Activated T-helper 17 cell treated with anti-CD3 and anti-CD28 coated beads, Interleukin-2, amount 50 U/mL, for 72 hours (primary cell): ENCODE measurements around the gene CHD9NB. TPM values are rescaled to one million over a fixed set of nuclear protein-coding genes. Genes with fewer than 3 reads are reported as not detected.

Experiments
- ATAC-seq: fragments of 150-1000 bp; cut with Tn5 transposase; replicated peaks from 2 replicates; pipeline ENCODE4 v1.10.0; 2021; ENCODE audit warnings: mild to moderate bottlenecking, moderate library complexity
- H3K27ac Mint-ChIP-seq: one replicate; pipeline ENCODE4 v1.8.0; 2022; ENCODE audit warnings: mixed read lengths
- H3K27me3 Mint-ChIP-seq: one replicate; pipeline ENCODE4 v1.8.0; 2022; ENCODE audit warnings: mixed read lengths
- H3K36me3 Mint-ChIP-seq: one replicate; pipeline ENCODE4 v1.8.0; 2022; ENCODE audit warnings: low read depth, mild to moderate bottlenecking, mixed read lengths
- H3K4me1 Mint-ChIP-seq: one replicate; pipeline ENCODE4 v1.8.0; 2022; ENCODE audit warnings: mixed read lengths
- H3K4me3 Mint-ChIP-seq: one replicate; pipeline ENCODE4 v1.8.0; 2022; ENCODE audit warnings: mild to moderate bottlenecking, mixed read lengths
- H3K9me3 Mint-ChIP-seq: one replicate; pipeline ENCODE4 v1.8.0; 2022; ENCODE audit warnings: mixed read lengths
- total RNA-seq, 2 donors: library from RNA; stranded (reverse); gene quantifications; one replicate each; pipeline ENCODE4 v1.2.3, GENCODE V29; 2022

The CHD9NB gene
- 1 to 10 TPM; 1.4 to 2.0 TPM for total RNA-seq

GRCh38 chr16:53052519-53053501 is at the start of gene CHD9NB:
Gene CHD9NB, minus strand, starts transcription at chr16:53052897. Its CDS starts 8,739 bp downstream, at chr16:53044158.
- Mint-ChIP-seq H3K27ac (no peak within 1 kb of the TSS), H3K4me3 (peak within 1 kb of the TSS; percentile 54), H3K36me3 (no peaks in the 10 kb centered on the region), H3K9me3 (no peaks in the 10 kb centered on the region), H3K27me3 (no peaks in the 10 kb centered on the region), H3K4me1 (no peaks in the 10 kb centered on the region)
- ATAC-seq = peak; percentile 57

GRCh38 chr16:53100889-53101288 is 48.2 kb upstream of the CHD9NB start:
- no peaks in the 10 kb centered on the region for H3K27me3 Mint-ChIP-seq
- no peaks in the 10 kb centered on the region for H3K9me3 Mint-ChIP-seq
- H3K4me3 Mint-ChIP-seq = peak overlapping the region; percentile 79
- H3K36me3 Mint-ChIP-seq = no peaks in the 10 kb centered on the region
- peaks cover 5% of the 10 kb centered on the region for H3K4me1 Mint-ChIP-seq
- ATAC-seq = no peak
- H3K27ac Mint-ChIP-seq = no peak overlapping the region

DNA sequence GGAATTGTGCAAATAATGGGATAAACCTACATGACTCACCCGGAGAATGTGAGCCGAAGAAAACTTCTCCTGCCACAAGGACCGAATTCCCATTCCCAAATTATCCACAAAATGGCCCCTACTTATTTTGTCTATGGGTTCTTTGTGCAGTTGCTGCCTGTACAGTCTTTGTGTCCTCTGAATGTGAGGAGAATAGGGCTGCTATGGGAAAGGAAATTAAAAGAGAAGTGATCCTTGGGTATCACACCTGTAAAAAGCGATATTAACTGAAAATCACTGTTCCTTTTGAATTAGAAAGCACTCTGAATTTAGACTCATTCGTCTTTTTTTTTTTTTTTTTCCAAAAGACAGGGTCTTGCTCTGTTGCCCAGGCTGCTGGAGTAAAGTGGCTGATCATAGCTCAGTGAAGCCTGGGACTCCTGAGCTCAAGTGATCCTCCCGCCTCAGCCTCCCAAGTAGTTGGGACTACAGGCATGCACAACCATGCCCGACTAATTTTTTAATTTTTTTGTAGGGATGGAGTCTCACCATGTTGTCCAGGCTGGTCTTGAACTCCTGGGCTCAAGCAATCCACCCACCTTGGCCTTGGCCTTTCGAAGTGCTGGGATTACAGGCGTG is 47.5 kb upstream of the CHD9NB start:
- Mint-ChIP-seq H3K9me3 (no peaks in the 10 kb centered on the region), H3K4me3 (peak overlapping the region; percentile 79), H3K4me1 (peaks cover 5% of the 10 kb centered on the region), H3K36me3 (no peaks in the 10 kb centered on the region), H3K27me3 (no peaks in the 10 kb centered on the region), H3K27ac (no peak overlapping the region)
- no peak for ATAC-seq

GRCh38 chr16:53099318-53100130 is 46.8 kb upstream of the CHD9NB start:
- no peaks in the 10 kb centered on the region for H3K9me3 Mint-ChIP-seq
- no peaks in the 10 kb centered on the region for H3K36me3 Mint-ChIP-seq
- peaks cover 5% of the 10 kb centered on the region for H3K4me1 Mint-ChIP-seq
- ATAC-seq = peak; percentile 84
- peak overlapping the region; percentile 68 for H3K27ac Mint-ChIP-seq
- peak overlapping the region; percentile 79 for H3K4me3 Mint-ChIP-seq
- H3K27me3 Mint-ChIP-seq = no peaks in the 10 kb centered on the region

DNA sequence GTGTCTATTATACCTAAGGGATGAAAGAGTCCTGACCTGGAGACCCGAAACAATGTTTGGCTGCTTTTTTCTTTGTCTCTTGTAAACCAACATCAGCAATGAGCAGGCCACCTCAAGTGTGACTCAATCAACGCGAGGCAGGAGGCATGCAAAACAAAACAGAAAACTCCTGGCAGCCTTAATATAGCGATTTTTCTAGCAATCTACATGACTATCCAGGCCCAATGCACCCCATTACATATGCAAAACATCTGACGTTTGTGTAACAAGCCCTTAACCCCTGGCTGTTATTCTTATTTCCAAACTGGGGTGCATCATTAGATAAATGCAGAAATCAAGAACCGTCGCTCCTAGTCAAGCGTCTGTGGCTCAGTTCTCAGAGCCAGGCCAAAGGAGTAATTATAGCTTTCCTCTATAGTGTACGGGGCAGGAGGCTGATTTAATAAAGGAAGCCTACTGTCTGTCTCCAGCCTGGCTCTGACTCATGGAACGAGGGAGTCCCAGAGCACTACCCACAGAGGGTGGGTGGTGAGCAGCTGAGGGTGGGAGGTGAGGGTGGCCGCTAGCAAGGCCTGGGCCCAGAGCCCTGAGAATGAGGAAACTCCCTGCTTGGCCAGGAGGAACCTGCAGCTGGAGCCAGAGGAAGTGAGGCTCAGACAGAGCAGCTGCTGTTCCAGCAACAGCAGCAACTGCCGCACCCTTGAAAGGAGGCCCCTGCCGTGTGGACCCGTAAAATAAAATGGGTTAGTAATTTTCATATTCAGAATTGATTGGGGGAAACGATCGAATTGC is 46.0 kb upstream of the CHD9NB start:
- Mint-ChIP-seq H3K36me3 (no peaks in the 10 kb centered on the region), H3K4me3 (peak overlapping the region; percentile 79), H3K27me3 (no peaks in the 10 kb centered on the region), H3K9me3 (no peaks in the 10 kb centered on the region), H3K27ac (peak overlapping the region; percentile 68), H3K4me1 (peaks cover 5% of the 10 kb centered on the region)
- peak; percentile 55 for ATAC-seq

- H3K27me3 Mint-ChIP-seq = no peaks in the 10 kb centered on the region
- no peaks in the 10 kb centered on the region for H3K9me3 Mint-ChIP-seq
- peaks cover 5% of the 10 kb centered on the region for H3K4me1 Mint-ChIP-seq
- H3K27ac Mint-ChIP-seq = no peak overlapping the region
- no peaks in the 10 kb centered on the region for H3K36me3 Mint-ChIP-seq
- no peak overlapping the region for H3K4me3 Mint-ChIP-seq
- ATAC-seq = no peak
Measured at GRCh38 chr16:53097190-53097589, 44.5 kb upstream of the CHD9NB start.

DNA sequence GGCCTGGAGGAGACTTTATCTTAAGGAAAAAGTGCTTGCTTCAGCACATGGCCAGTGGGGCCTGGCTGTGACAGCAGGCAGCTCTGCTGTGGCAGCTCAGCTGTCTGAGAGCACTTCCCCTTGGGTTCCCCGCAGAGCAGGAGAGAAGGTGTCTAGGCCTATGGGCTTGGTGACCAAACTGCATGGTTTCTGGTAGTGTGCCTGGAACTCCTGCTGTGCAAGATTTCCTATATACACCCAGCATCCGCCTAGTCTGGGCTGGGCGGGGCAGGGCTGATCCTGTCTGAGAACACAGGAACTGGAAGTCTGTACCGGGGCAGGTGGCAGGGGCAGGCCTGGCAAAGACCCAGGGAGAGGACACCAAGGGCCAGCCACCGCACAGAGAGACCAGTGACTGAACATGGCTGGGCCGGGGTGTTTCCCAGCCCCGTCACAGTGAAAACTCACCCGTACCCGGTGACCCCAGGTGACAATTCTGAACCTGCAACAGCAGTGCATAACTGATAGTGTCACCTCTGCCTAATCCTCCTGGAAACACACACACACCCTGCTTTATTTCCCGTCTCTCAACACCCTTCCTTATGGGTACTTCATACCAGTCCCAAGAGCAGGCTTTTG is 41.4 kb upstream of the CHD9NB start:
- no peaks in the 10 kb centered on the region for H3K27me3 Mint-ChIP-seq
- ATAC-seq = no peak
- no peak overlapping the region for H3K4me3 Mint-ChIP-seq
- H3K27ac Mint-ChIP-seq = no peak overlapping the region
- no peaks in the 10 kb centered on the region for H3K36me3 Mint-ChIP-seq
- H3K4me1 Mint-ChIP-seq = peaks cover 10% of the 10 kb centered on the region
- no peaks in the 10 kb centered on the region for H3K9me3 Mint-ChIP-seq

DNA sequence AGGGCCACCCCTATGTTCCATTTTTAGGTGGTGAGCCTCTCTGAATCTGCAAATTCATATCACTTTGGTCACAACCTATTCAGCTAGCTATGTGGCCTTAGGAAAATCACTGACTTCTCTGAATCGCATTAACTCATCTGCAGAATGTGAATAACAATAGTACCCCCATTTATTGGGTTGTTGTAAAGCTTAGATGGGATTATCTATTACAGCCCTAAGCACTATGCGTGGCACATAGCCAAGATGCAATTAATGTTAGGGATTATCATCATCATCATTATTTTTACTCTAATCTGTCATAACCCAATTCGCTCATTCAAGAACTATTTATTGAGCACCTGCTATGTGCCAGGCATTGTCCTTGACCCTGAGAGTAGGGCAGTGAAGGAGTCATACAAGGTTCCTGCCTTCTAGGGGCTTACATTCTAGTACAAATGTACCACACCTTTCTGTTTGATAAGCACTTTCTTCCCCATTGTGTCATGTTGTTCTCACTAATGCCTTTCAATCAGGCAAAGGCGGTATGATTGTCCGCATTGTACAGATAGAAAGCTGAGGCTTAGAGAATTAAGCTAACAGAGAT is 40.6 kb upstream of the CHD9NB start:
- H3K9me3 Mint-ChIP-seq = no peaks in the 10 kb centered on the region
- H3K4me1 Mint-ChIP-seq = peaks cover 10% of the 10 kb centered on the region
- no peak overlapping the region for H3K27ac Mint-ChIP-seq
- no peaks in the 10 kb centered on the region for H3K36me3 Mint-ChIP-seq
- no peaks in the 10 kb centered on the region for H3K27me3 Mint-ChIP-seq
- ATAC-seq = no peak
- no peak overlapping the region for H3K4me3 Mint-ChIP-seq

GRCh38 chr16:53092284-53092683 is 39.6 kb upstream of the CHD9NB start:
- no peaks in the 10 kb centered on the region for H3K36me3 Mint-ChIP-seq
- H3K4me3 Mint-ChIP-seq = no peak overlapping the region
- no peaks in the 10 kb centered on the region for H3K9me3 Mint-ChIP-seq
- H3K27me3 Mint-ChIP-seq = no peaks in the 10 kb centered on the region
- H3K27ac Mint-ChIP-seq = no peak overlapping the region
- H3K4me1 Mint-ChIP-seq = peaks cover 8% of the 10 kb centered on the region
- ATAC-seq = no peak

DNA sequence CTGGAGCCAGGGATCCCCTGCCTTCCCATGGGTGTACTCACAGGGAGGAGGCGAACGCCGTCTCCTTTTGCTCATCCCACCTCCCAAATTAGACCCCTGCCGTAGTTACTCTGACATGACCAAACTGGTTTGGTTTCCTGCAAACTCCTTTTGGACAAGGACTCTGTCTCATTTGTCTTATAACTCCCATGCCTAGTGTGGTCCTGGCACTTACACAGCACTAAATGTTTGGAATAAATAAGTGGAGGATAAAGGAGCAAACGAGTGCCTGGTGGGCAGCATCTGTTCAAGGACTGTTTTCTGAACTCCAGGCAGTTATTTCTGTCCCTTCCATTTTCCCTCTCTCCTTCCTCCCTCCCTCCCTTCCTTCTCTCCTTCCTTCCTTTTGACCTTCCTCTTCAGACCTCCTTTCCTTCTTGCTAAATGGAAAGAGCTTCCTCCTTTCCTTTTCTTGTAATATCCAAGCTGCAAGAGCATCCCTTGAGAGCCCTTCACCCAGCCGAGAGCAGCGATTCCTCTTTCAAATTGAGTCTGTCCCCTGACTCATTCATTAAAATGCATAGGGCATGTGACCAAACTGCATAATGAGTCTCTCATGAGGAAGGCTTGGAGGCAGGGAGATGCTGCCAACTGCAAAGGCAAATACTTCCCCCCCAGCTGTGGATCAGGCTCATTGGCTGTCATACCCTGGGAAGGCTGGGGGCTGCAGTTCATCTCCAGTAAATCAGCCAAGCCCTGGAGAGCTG is 38.9 kb upstream of the CHD9NB start:
- no peaks in the 10 kb centered on the region for H3K9me3 Mint-ChIP-seq
- no peak overlapping the region for H3K27ac Mint-ChIP-seq
- H3K36me3 Mint-ChIP-seq = no peaks in the 10 kb centered on the region
- ATAC-seq = peak; percentile 87
- H3K4me1 Mint-ChIP-seq = peaks cover 5% of the 10 kb centered on the region
- no peak overlapping the region for H3K4me3 Mint-ChIP-seq
- H3K27me3 Mint-ChIP-seq = no peaks in the 10 kb centered on the region

GRCh38 chr16:53090591-53091411 is 38.1 kb upstream of the CHD9NB start:
- H3K27ac Mint-ChIP-seq = no peak overlapping the region
- H3K27me3 Mint-ChIP-seq = no peaks in the 10 kb centered on the region
- ATAC-seq = peak; percentile 59
- no peaks in the 10 kb centered on the region for H3K36me3 Mint-ChIP-seq
- peaks cover 5% of the 10 kb centered on the region for H3K4me1 Mint-ChIP-seq
- no peak overlapping the region for H3K4me3 Mint-ChIP-seq
- H3K9me3 Mint-ChIP-seq = no peaks in the 10 kb centered on the region

GRCh38 chr16:53090286-53090590 is 37.5 kb upstream of the CHD9NB start:
- H3K4me1 Mint-ChIP-seq = peaks cover 5% of the 10 kb centered on the region
- no peak overlapping the region for H3K4me3 Mint-ChIP-seq
- H3K27me3 Mint-ChIP-seq = no peaks in the 10 kb centered on the region
- no peak for ATAC-seq
- H3K36me3 Mint-ChIP-seq = no peaks in the 10 kb centered on the region
- no peaks in the 10 kb centered on the region for H3K9me3 Mint-ChIP-seq
- no peak overlapping the region for H3K27ac Mint-ChIP-seq
